COLO829 (cell line): ENCODE results near the gene CLDN2.
A peak's percentile ranks its signal among the peaks of the same experiment; 100 is the strongest.

Source experiments
- DNase-seq: peaks from one replicate; pipeline ENCODE4 v3.0.0; 2012; ENCODE audit warnings: low spot score

Gene CLDN2

DNA sequence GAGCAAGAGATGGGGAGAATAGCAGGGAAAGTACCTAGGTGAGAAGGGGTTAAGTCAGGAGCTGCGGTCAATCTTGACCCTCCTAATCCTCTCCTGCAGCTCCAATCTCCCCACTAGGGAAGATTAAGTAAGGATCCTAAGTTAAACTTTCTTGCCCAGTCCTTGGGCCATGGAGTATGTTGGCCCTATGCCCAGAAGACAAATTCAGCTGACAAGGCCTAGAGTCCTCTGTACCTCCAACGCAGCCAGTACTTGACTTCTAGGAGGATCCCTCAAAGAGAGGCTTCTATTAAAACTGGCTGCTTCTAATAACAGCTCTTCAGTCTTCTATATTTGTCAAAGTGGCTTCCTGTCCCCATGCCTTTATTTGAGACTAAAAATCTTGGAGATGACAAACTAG lies 1.4 kb downstream of the CLDN2 start:
- DNase-seq: no peak

DNA sequence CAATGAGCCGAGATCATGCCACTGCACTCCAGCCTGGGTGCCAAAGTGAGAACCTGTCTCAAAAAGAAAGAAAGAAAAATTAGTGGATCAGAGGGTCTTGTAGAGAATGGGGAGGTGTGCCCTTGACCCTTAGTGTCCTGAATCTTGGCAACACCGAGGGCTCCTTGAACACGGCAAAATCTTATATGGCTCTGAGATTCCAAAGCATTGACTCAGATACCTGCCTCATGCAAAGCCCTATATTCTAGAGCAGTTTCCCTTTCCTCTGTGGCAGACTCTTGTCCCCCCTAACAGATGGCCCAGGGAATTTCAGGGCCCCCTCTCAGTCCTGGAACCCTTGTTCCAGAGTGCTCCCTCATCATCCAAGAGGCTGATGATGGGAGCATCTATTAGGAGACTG lies 6.8 kb downstream of the CLDN2 start:
- no peak for DNase-seq

DNA sequence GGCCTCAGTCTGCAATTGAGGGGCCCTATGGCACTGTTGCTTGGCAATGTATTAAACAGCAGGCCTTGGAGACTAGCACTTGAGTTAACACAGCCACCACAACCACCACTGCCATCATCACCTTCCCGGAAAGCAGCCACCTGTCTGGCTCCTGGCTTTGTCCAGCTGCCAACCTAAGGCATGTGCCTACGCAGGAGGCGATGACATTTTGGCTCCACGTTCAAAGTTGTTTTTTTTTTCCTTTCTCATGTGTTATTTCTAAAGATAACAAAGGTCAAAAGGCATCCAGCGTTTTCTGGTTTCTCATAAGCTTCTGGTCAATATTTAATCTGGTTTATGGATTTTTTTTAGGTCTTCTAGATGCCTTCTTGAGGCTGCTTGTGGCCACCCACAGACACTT lies 7.5 kb downstream of the CLDN2 start:
- DNase-seq: no peak

DNA sequence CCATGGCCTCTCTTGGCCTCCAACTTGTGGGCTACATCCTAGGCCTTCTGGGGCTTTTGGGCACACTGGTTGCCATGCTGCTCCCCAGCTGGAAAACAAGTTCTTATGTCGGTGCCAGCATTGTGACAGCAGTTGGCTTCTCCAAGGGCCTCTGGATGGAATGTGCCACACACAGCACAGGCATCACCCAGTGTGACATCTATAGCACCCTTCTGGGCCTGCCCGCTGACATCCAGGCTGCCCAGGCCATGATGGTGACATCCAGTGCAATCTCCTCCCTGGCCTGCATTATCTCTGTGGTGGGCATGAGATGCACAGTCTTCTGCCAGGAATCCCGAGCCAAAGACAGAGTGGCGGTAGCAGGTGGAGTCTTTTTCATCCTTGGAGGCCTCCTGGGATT lies 8.0 kb downstream of the CLDN2 start:
- DNase-seq: no peak

DNA sequence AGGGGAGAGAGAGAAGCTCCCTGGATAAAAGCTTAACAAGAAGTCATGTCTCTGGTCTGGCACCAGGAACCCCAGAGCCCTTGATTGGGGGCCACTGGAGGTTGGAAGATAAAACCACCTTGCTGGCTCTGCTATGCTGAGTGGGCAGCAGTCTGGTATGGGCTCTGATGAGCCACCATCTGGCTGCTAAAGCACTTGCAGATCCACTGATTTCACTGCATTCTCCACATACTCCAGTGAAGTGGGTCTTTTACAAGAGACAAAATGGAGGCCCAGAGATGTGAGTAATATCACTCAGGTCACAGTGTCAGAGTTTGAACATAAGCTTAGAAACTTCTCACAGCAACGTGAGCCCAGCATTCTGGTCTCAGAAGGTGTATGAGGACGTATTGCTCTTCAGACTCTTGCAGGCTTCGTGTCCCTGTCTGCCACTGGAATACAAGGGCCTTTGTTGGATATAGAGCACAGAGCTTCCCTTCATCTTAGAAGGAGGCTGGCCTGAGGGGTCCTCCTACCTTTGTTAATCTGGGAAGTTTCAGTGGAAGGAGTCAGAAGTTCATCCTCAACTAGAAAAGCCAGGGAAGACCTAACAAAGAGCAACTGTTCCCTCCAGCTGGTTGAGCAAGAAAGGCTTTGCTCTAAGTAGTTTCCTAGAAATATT lies 11.8 kb downstream of the CLDN2 start:
- DNase-seq: peak; percentile 94

DNA sequence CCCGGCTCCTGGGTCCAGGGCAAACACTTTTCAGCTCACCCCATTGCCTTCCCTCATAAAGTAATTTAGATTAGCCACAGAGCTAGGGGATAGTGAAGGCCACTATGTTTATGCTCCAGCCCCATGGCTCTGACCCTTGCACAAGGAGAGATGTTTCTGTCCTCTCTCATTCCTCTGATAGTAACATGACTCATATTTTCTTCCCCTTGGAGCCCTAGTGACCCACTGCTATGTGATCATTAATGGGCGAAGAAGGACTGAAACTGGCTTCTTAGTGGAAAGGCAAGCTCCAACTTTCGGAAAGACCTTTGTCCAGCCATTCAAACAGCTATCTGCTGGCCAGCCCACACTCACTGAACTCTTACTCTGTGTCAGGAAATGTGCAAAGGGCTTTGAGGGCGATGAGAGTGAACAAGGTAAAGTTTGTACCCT lies 12.3 kb downstream of the CLDN2 start:
- DNase-seq: no peak

DNA sequence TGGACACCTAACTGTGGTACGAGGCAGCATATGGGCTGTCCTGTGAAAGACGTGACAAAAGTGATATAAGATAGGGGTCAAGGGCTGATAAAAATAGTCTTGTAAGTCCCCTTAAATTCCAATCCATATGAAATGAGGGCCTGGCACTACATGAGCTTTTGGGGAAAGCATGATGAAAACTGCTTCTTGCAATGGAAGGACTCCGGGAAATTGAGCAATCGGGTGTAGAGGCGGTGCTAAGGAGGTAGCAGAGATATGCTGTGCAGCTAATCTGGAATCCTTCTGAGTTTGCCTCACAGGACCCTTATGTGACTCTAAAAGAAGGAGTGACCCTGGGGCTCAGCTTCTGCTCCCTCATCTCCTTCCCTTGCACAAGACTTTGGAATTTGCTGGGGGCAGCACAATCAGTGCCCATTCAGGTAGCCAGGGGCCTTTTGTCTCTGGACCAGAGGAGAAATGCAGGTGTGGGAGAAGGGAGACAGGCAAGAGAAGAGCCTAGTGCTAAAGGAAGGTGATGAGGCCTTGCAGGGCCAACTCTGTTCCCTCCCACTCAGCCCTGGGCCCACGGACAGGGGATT lies 12.8 kb downstream of the CLDN2 start:
- DNase-seq: no peak

DNA sequence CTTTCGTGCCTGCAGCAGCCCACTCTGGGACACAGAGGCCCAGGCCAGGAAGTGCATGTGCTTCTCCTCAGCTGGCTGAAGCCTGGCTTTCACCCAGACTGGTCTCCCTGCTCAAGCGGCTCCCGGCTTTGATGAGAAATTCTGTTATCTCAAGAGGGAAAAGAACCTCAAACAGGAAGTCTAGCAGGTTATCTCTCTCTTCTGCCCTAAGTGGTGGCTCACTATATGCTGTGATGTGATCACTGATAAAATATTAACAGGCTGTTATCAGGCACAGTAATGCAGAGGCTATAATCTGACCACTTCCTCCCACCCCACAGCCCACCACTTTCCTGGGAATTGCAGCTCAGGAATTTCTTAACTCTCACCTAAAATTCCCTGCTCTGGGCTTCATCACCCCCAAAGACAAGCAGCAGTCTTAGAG lies 13.3 kb downstream of the CLDN2 start:
- DNase-seq: peak; percentile 8

DNA sequence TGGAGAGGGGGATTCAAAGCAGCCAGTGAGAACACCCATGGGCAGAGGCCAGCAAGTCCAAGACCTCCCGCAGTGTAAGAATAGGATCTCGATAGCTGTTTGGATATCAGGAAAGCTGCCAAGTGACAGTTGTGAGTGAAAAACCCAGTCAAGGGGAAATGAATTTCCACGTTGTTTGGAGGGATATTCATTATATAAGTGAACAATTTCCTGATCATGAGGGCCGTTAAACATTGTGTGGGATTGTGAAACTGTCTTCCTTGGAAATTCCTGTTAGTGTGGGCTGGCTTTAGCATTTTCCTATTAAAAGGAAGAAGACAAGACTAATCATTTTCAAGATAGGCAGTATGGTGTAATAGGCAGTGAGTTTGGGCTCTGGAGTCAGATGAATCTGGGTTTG lies 15.0 kb downstream of the CLDN2 start:
- DNase-seq: peak; percentile 6

DNA sequence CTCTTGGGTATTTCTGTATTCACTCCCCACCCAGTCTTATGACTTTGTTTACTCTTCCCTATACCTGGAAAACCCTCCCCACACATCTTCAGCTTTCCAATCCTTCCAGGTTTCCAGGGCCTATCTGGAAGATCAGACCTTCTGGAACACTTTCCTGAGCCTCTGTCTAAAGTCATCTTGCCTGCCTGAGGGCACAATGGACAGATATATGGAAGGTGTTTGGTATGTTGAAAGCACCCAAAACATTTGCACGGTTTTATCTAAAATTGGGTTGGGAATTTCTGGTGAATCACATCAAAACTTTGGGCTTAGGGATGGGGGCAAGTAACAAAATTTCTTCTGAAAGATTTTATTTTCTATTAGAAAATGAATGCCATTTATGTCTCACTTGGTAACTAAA lies 16.0 kb downstream of the CLDN2 start:
- DNase-seq: no peak

DNA sequence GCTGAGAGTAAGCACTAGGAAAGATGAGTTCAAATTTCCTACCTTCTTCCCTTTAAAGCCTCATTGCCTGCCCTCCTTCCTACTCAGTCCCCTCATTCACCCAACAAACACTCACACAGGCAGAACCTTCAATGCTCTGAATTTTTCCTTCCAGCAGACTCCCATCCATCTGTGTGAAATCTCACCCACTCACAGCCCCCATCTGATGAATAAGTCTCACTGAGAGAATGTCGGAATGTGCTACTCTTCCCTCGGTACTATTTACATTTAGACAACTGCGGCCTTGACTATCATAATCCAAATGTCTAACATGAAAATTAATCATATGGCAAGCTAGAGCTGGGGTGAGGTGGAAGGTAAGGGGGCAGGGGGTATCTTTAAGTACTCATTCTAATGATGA lies 19.4 kb downstream of the CLDN2 start:
- no peak for DNase-seq

DNA sequence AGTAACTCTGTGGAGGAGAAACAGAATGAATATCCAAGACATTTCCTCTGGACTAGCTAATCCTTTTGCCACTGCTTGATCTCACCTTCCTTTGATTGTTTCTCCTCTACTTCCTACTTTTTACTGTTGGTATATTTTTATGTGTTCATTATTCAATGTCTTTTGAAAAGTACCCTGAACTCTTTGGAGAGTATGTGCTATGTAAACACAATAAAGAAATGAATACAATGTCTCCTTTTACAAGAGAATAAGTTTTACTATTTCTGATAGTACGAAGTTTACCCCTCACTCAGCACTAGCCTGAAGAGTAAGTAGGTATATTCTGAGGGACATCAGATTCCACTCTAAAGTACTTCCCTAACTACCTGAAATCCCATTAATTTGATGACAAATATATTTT lies 19.9 kb downstream of the CLDN2 start:
- DNase-seq: no peak

DNA sequence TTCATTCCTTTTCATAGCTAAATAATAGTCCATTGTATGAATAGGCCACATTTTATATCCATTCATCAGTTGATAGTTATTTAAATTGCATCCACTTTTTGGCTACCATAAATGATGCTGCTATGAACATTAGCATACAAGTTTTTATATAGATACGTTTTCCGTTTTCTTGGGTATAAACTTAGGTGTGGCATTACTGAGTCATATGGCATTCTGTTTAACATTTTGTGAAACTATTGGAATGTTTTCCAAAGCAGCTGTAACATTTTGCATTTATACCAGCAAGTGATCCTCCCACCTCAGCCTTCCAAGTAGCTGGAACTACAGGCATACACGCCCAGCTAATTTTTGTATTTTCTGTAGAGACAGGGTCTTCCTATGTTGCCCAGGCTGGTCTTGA lies 26.3 kb downstream of the CLDN2 start:
- DNase-seq: no peak

DNA sequence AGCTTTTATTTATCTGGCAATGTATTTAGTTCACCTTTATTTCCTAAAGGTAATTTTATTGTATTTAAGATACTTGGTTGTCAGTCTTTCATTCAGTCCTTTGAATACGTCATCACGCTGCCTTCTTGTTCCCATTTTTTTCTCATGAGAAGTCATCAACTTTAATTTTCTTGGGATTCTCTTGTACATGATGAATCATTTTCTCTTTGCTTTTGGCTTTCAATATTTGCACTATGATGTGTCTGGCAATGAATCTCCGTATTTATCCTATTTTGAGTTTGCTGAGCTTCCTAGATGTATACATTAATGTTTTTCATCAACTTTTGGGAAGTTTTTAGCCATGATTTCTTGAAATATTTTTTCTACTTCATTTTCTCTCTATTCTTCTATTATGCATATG lies 28.4 kb downstream of the CLDN2 start:
- no peak for DNase-seq

DNA sequence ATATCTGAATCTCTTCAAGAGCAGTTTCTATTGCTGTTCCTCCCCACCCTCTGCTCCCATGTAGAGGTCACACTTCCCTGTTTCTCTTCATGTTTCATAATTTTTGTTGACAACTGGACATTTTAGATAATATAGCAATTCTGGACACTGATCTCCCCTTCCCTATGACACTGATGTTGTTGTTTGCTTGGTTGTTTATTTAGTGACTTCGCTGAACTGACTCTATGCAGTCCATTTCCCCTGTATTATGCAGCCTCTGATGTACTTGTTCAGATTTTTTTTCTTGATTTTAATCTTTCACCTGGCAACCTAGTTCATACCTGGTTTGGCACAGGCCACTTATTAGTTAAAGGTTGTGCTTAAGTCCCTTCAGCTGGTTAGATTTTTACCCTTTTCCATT lies 29.2 kb downstream of the CLDN2 start:
- DNase-seq: no peak

DNA sequence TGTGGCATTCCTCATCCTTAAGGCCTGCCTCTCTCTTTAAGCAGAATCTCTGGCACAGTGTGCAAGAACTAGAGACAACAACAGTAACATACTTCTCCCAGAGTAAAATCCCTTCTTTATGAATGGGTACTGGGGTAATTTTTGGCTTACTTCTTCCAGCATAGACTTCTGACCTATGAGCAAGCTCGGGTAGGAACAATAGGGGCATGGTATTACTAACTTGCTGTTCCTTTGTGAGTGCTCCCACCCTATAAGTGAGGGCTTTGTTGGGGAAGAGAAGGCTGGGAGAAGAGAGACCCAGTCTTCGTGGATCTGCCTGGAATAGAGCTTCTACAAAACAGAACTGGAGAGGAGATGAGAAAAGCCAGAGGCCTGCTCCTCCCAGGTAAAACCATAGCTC lies 30.2 kb downstream of the CLDN2 start:
- DNase-seq: peak; percentile 56

DNA sequence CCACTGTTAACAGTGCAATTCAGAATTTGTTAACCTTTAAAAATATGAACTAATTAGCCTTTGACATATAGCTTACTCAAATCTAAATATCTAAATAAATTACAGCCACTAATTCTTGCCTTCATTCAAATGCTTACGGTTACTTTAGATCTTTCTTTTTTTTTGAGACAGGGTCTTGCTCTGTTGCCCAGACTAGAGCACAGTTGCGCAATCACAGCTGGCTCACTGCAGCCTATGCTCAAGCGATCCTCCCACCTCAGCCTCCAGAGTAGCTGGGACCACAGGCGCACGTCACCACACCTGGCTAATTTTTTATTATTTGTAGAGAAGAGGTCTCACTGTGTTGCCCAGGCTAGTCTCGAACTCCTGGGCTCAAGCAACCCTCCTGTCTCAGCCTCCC lies 31.0 kb downstream of the CLDN2 start:
- DNase-seq: no peak

DNA sequence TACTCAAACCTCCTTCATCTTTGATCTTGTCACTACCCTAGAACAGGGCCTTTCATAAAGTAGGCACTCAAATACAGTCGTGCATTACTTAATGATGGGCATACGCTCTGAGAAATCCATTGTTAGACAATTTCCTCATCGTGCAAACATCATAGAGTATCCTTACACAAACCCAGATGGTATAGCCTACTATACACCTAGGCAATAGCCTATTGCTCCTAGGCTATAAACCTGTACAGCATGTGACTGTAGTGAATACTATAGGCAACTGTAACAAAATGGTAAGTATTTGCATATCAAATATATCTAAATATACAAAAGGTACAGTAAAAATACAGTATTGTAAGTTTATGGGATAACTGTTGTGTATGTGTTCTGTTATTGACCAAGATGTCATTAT lies 31.9 kb downstream of the CLDN2 start:
- no peak for DNase-seq

DNA sequence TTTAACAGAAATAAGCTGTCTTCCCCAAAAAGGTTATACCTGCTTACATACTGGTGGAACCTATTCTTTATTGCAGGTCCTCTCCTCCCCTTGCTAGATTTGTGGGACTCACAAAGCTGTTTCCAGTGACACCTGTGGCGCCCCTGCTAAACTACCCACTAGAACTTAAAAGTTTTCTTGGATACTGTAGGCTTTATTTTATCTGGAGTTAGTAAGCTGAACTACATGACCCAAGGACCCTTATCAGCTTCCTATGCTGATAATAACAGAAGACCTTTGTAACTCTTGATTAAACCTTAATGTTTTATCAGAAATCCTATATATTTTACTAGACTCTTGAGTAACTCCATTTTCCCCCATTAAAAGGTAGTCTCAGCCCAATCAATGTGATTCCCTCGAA lies 32.3 kb downstream of the CLDN2 start:
- no peak for DNase-seq

DNA sequence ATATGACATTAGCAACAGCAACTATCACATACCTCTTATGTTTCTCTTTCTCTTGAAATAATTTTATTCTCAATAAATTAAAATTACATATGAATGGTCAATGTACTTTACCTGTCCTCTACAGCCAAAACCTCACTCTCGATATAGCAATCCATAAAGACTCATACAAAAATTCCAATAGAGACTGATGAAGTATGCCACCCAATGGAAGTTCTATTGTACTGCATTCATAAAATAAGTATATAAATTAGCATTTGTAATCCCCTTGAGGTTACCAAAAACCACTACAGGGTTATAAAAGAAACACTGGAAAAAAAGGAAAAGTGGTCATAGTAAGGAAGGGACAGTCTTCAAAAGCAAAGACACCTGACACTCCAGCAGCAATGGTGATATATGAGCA lies 32.8 kb downstream of the CLDN2 start:
- peak; percentile 27 for DNase-seq

DNA sequence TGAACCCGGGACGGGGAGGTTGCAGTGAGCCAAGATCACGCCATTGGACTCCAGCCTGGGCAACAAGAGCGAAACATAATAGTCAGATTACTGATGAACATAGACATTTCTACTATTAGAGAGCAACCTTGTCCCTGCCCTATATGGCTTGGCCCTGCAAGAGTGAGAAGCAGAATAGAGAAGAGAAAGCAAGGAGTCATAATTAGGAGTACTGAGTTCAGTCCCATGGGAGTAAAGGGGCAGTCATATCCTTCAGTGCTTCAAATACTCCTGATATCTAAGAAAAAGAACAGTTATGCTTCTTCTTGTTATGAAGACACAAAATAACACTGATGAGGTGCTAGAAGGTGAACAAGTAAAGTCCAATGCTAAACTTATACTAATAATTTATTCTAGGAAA lies 33.8 kb downstream of the CLDN2 start:
- no peak for DNase-seq

DNA sequence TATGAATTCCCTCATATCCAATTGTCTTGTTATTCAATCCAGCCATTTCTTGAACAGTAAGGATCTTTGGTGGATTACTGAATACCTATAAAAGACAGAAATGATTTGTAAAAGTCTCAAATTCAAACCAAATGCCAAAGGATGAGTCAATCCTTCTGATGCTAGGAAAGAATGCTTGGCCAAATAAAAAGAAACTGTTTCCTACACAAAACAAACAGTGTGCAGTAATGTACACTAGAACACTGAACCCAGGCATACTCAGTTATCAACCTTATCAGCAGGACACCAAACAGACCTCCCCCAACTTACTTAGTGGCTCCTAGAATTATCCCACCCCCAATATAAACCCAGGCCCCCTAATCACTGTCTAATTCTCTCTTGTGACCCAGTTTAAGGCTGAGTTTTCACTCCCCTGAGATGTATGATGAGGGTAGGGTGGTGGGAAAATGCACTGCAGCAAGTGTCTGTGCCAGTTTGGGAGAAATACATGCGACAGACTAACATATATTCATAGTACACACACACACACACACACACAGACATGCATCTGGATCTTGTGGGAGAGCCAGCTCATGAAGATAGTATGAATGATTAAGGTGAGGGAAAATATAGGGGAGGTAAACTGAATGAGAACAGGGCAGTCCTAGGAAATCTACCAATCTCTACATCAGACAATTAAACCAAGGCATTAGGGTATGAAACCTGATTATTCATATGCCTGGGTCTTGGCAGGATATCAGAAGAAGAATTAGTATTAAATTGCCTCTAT lies 35.0 kb downstream of the CLDN2 start:
- DNase-seq: peak; percentile 28

DNA sequence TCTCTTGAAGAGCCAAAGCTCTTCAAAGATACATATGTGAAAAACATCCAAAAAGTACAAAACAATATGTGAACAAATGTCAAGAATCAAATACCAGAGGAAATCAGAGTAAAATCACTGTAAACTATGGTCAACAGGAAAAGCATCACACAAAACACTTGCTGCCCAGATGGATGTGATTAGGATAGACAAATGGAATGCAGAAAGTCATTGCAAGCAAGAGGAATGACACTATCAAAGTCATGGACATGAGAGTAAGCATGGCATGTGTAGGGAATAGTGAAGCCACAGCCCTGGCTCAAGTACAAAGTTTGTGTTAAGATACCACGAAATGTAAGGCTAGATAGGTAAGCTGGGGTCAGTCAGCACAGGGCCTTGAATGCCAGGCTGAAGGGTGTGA lies 37.7 kb downstream of the CLDN2 start:
- DNase-seq: no peak

DNA sequence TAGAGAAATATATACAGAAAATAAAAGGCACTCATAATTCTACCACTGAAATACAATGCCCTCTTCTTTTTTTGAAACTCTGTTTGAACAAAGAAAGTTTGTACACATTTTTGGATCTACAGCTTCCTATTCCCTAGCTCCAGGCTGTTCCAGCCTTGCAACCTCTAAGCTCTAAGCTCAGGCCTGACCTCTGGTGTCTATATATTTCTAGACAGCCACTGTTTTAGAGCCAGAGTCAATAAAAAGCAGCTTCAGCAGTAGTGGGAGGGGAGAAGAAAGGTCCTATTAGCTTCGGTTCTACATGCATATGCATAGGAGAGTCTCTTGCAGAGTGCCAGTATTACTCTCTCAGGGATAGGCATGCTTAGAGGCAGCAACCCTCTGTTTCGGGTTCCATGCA lies 39.7 kb downstream of the CLDN2 start:
- peak; percentile 67 for DNase-seq
